CD14-positive monocyte (primary cell): ENCODE data around the gene DNAJC3. TPM values are rescaled to one million over a fixed set of nuclear protein-coding genes. Genes with fewer than 3 reads are reported as not detected.

Source experiments
- DNase-seq, 3 donors: peaks; one replicate each; pipeline ENCODE4 v3.0.0-alpha.2; 2011 to 2022
- H2AFZ ChIP-seq: 2 replicates; pipeline ENCODE4 v1.6.0; 2012; ENCODE audit warnings: mild to moderate bottlenecking, low read depth, low read length, inconsistent platforms; ENCODE audit not compliant: insufficient read depth, poor library complexity, severe bottlenecking
- H3K27ac ChIP-seq, 2 donors: 1 replicate in 1 of 2; 2 replicates in 1 of 2; pipeline ENCODE4 v1.5.1; 2012 to 2013; ENCODE audit warnings: low read length in 2 of 2, control low read depth in 1 of 2, inconsistent platforms in 1 of 2, low read depth in 1 of 2, mild to moderate bottlenecking in 1 of 2
- H3K27me3 ChIP-seq, 2 donors: one replicate each; pipeline versions ENCODE4 v1.6.0 to v1.6.1; 2011 to 2013; ENCODE audit warnings: low read length in 2 of 2; ENCODE audit not compliant: control insufficient read depth in 2 of 2, insufficient read depth in 2 of 2
- H3K36me3 ChIP-seq, 2 donors: replicated peaks in 1 of 2; 1 replicate in 1 of 2; 2 replicates in 1 of 2; pipeline versions ENCODE4 v1.5.1 to v1.6.1; 2012 to 2013; ENCODE audit warnings: low read length in 2 of 2, control low read depth in 1 of 2, inconsistent platforms in 1 of 2, mild to moderate bottlenecking in 1 of 2; ENCODE audit not compliant: insufficient read depth in 2 of 2, control insufficient read depth in 1 of 2
- H3K4me1 ChIP-seq, 2 donors: 1 replicate in 1 of 2; 2 replicates in 1 of 2; pipeline versions ENCODE4 v1.5.1 to v1.6.1; 2012 to 2013; ENCODE audit warnings: low read length in 2 of 2, control low read depth in 1 of 2, inconsistent platforms in 1 of 2, mild to moderate bottlenecking in 1 of 2, moderate library complexity in 1 of 2; ENCODE audit not compliant: insufficient read depth in 2 of 2, control insufficient read depth in 1 of 2
- H3K4me2 ChIP-seq: replicated peaks from 2 replicates; pipeline ENCODE3; 2012; ENCODE audit warnings: low read length, moderate library complexity, mild to moderate bottlenecking; ENCODE audit not compliant: poor library complexity, severe bottlenecking; ENCODE audit errors: extremely low read depth
- H3K4me3 ChIP-seq, 3 experiments: fragments of 200-600 bp in 1 of 3; sonication (generic) in 1 of 3; replicated peaks in 1 of 3; 1 replicate in 2 of 3; 2 replicates in 1 of 3; pipeline ENCODE4 v1.5.1; 2011 to 2013; ENCODE audit warnings: low read length in 3 of 3, mild to moderate bottlenecking in 3 of 3, control low read depth in 2 of 3, low read depth in 2 of 3, inconsistent platforms in 1 of 3, moderate library complexity in 1 of 3
- H3K79me2 ChIP-seq: 2 replicates; pipeline ENCODE4 v1.6.0; 2012; ENCODE audit warnings: mild to moderate bottlenecking, control low read depth, inconsistent platforms, low read length, moderate library complexity; ENCODE audit not compliant: insufficient read depth
- H3K9ac ChIP-seq: 2 replicates; pipeline ENCODE4 v1.6.0; 2017; ENCODE audit warnings: low read length, mild to moderate bottlenecking; ENCODE audit not compliant: insufficient read depth, poor library complexity, severe bottlenecking
- H3K9me3 ChIP-seq, 2 donors: replicated peaks in 1 of 2; 1 replicate in 1 of 2; 2 replicates in 1 of 2; pipeline versions ENCODE4 v1.5.1 to v1.6.1; 2012 to 2013; ENCODE audit warnings: low read length in 2 of 2, control low read depth in 1 of 2; ENCODE audit not compliant: control insufficient read depth in 1 of 2, insufficient read depth in 1 of 2
- H4K20me1 ChIP-seq: 2 replicates; pipeline ENCODE4 v1.6.0; 2012; ENCODE audit warnings: mild to moderate bottlenecking, low read length, control low read depth, moderate library complexity; ENCODE audit not compliant: insufficient read depth
- H3K27ac Mint-ChIP-seq, 7 donors: one replicate each; pipeline ENCODE4 v1.8.0; 2020; ENCODE audit warnings: mild to moderate bottlenecking in 7 of 7, mixed read lengths in 7 of 7, moderate library complexity in 6 of 7, inconsistent platforms in 2 of 7
- H3K27me3 Mint-ChIP-seq, 3 donors: one replicate each; pipeline ENCODE4 v1.8.0; 2021 to 2022; ENCODE audit warnings: low read depth in 3 of 3, mild to moderate bottlenecking in 3 of 3, mixed read lengths in 3 of 3, moderate library complexity in 3 of 3, inconsistent platforms in 1 of 3
- H3K36me3 Mint-ChIP-seq, 2 donors: one replicate each; pipeline ENCODE4 v1.8.0; 2020; ENCODE audit warnings: mixed read lengths in 2 of 2, inconsistent platforms in 1 of 2, mild to moderate bottlenecking in 1 of 2
- H3K4me1 Mint-ChIP-seq: one replicate; pipeline ENCODE4 v1.8.0; 2020; ENCODE audit warnings: mild to moderate bottlenecking, mixed read lengths
- H3K4me3 Mint-ChIP-seq, 2 donors: one replicate each; pipeline ENCODE4 v1.8.0; 2020; ENCODE audit warnings: mild to moderate bottlenecking in 2 of 2, mixed read lengths in 2 of 2, moderate library complexity in 1 of 2
- H3K9me3 Mint-ChIP-seq, 7 donors: one replicate each; pipeline ENCODE4 v1.8.0; 2020 to 2022; ENCODE audit warnings: mixed read lengths in 7 of 7, mild to moderate bottlenecking in 6 of 7, moderate library complexity in 6 of 7, inconsistent platforms in 2 of 7
- CTCF ChIP-seq: fragments of 200-600 bp; IDR thresholded peaks from one replicate; pipeline ENCODE4 v1.8.0; 2022; ENCODE audit warnings: antibody characterized with exemption, mild to moderate bottlenecking
- WGBS: methylation state at CpG from one replicate; pipeline ENCODE4 v1.1.5; 2013; ENCODE audit warnings: missing lambda C conversion rate; ENCODE audit not compliant: insufficient coverage; 5-methylcytosine and 5-hydroxymethylcytosine counted together
- intact Hi-C, 2 donors: fragments of 100-400 bp; cut with micrococcal nuclease; formaldehyde crosslinking; loops; one replicate each; pipeline versions ENCODE4 v1.15.0 to v1.15.1; 2023
- polyA plus RNA-seq, 3 donors: library from polyadenylated mRNA; depleted of rRNA in 1 of 3; unstranded in 2 of 3; stranded (reverse) in 1 of 3; fragments of 300-500 nt in 2 of 3; fragments of >200 nt in 1 of 3; fragmentation: Illumina TruSeq in 2 of 3; gene quantifications; 1 replicate in 2 of 3; 2 replicates in 1 of 3; pipeline ENCODE4 v1.2.3, GENCODE V29; 2012 to 2021

DNAJC3 gene
- polyA plus RNA-seq, 3 donors: 11.1 to 27.6 (median 22.3) TPM

GRCh38 chr13:95707442-95708390 is 30.8 kb downstream of the DNAJC3 start:
- H3K27ac ChIP-seq: peak overlapping the region; percentile 62 to 80
- H4K20me1 ChIP-seq: peaks cover 8% of the 10 kb centered on the region
- no peak overlapping the region for H3K9ac ChIP-seq
- H3K36me3 Mint-ChIP-seq: peaks cover 16 to 31% of the 10 kb centered on the region in 2 donors
- no peak overlapping the region for H2AFZ ChIP-seq
- H3K36me3 ChIP-seq: peaks cover 17 to 27% of the 10 kb centered on the region in 2 donors
- peaks cover 34% of the 10 kb centered on the region for H3K79me2 ChIP-seq
- peaks cover 47 to 64% of the 10 kb centered on the region in 2 donors for H3K4me1 ChIP-seq
- TF ChIP-seq CTCF: no peak
- 33% methylated on average over 5 of the region's 9 CpGs for WGBS
- intact Hi-C loops: no loop called here
- H3K4me3 Mint-ChIP-seq: peak overlapping the region in 1 of 2 donors; percentile 39
- peak overlapping the region; percentile 89 to 95 (median 94) for H3K27ac Mint-ChIP-seq
- H3K4me1 Mint-ChIP-seq: peaks cover 62% of the 10 kb centered on the region
- peak; percentile 69 to 82 (median 71) for DNase-seq
- H3K27me3 ChIP-seq: no peaks in the 10 kb centered on the region
- peak overlapping the region; percentile 67 for H3K4me2 ChIP-seq
- peak overlapping the region in 1 of 3 experiments; percentile 50 for H3K4me3 ChIP-seq
- peaks cover 0 to 3% of the 10 kb centered on the region in 2 donors for H3K9me3 ChIP-seq
- H3K9me3 Mint-ChIP-seq: peaks cover 0 to 4% (median 0%) of the 10 kb centered on the region in 7 donors
- H3K27me3 Mint-ChIP-seq: peaks cover 0 to 1% (median 0%) of the 10 kb centered on the region in 3 donors

DNA sequence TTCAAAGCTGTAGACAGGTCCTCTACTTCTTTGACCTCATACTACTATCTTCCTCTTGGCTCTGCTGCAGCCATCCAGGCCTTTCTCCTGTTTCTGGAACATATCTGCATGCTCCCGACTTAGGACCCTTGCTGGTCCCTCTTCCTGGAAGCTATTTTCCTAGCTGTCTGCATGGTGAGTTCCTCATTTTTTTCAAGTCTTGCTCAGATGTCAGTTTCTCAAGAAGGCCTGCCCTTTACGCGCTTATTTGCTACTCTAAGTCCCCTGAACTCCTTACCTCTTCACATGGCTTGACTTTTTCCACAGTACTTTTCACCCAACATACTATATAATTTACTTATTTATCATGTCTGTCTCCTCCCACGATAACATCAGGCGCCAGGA is 31.4 kb downstream of the DNAJC3 start:
- peaks cover 22 to 37% of the 10 kb centered on the region in 2 donors for H3K36me3 Mint-ChIP-seq
- peaks cover 41% of the 10 kb centered on the region for H3K79me2 ChIP-seq
- peaks cover 8% of the 10 kb centered on the region for H4K20me1 ChIP-seq
- no peak overlapping the region for H3K9ac ChIP-seq
- intact Hi-C loops: no loop called here
- H3K27me3 Mint-ChIP-seq: no peaks in the 10 kb centered on the region
- H3K27me3 ChIP-seq: no peaks in the 10 kb centered on the region
- 30% methylated on average over 2 of the region's 5 CpGs for WGBS
- no peak overlapping the region for H2AFZ ChIP-seq
- H3K9me3 Mint-ChIP-seq: peaks cover 0 to 7% (median 0%) of the 10 kb centered on the region in 7 donors
- peaks cover 64% of the 10 kb centered on the region for H3K4me1 Mint-ChIP-seq
- H3K36me3 ChIP-seq: peaks cover 17 to 33% of the 10 kb centered on the region in 2 donors
- peak overlapping the region in 1 of 3 experiments; percentile 50 for H3K4me3 ChIP-seq
- peak overlapping the region; percentile 62 to 80 for H3K27ac ChIP-seq
- H3K4me1 ChIP-seq: peaks cover 47 to 71% of the 10 kb centered on the region in 2 donors
- H3K4me2 ChIP-seq: peak overlapping the region; percentile 67
- peak overlapping the region in 1 of 2 donors; percentile 7 for H3K4me3 Mint-ChIP-seq
- peaks cover 0 to 3% of the 10 kb centered on the region in 2 donors for H3K9me3 ChIP-seq
- TF ChIP-seq CTCF: no peak
- peak in 2 of 3 donors; percentile 41 to 55 for DNase-seq
- peak overlapping the region; percentile 89 to 95 (median 94) for H3K27ac Mint-ChIP-seq
